HG03108 (cell line): ENCODE measurements around the gene DIP2C.
"Not testable (repeated sequence)": the region's sequence is repeated elsewhere in the genome, so short reads cannot be mapped to it uniquely, and the experiment has no call there.

Experiments
- ATAC-seq: cut with Tn5 transposase; IDR thresholded peaks from one replicate; pipeline ENCODE4 v1.9.1; 2021; ENCODE audit warnings: moderate library complexity; ENCODE audit not compliant: unreplicated experiment

The DIP2C gene

GRCh38 chr10:323651-324293 lies 365.7 kb downstream of the DIP2C start:
- ATAC-seq: peak; percentile 95

- ATAC-seq: not testable (repeated sequence)
These were observed 366.4 kb downstream of the DIP2C start for GRCh38 chr10:323046-323445.

GRCh38 chr10:320771-321170 lies 368.7 kb downstream of the DIP2C start:
- no peak for ATAC-seq

- ATAC-seq: no peak
These were observed 371.5 kb downstream of the DIP2C start for GRCh38 chr10:317926-318325.

GRCh38 chr10:317271-317769 lies 372.1 kb downstream of the DIP2C start:
- peak; percentile 99 for ATAC-seq

- ATAC-seq: no peak
These were observed 373.1 kb downstream of the DIP2C start for GRCh38 chr10:316390-316789.

- no peak for ATAC-seq
These were observed 374.6 kb downstream of the DIP2C start for GRCh38 chr10:314871-315270.

GRCh38 chr10:314381-314780 lies 375.1 kb downstream of the DIP2C start:
- no peak for ATAC-seq

GRCh38 chr10:311901-312665 lies 377.4 kb downstream of the DIP2C start:
- ATAC-seq: no peak

GRCh38 chr10:310976-311639 lies 378.4 kb downstream of the DIP2C start:
- ATAC-seq: no peak

- ATAC-seq: no peak
These were observed 379.1 kb downstream of the DIP2C start for GRCh38 chr10:310371-310770.

GRCh38 chr10:308572-309085 lies 380.8 kb downstream of the DIP2C start:
- no peak for ATAC-seq

- ATAC-seq: no peak
These were observed 381.4 kb downstream of the DIP2C start for GRCh38 chr10:308101-308500.

- no peak for ATAC-seq
These were observed 381.8 kb downstream of the DIP2C start for GRCh38 chr10:307659-308058.

- peak; percentile 74 for ATAC-seq
These were observed 382.7 kb downstream of the DIP2C start for GRCh38 chr10:306675-307185.

GRCh38 chr10:306007-306674 lies 383.3 kb downstream of the DIP2C start:
- ATAC-seq: no peak

GRCh38 chr10:305034-305433 lies 384.4 kb downstream of the DIP2C start:
- ATAC-seq: no peak

- no peak for ATAC-seq
These were observed 387.9 kb downstream of the DIP2C start for GRCh38 chr10:301536-301935.

GRCh38 chr10:300580-300979 lies 388.9 kb downstream of the DIP2C start:
- not testable (repeated sequence) for ATAC-seq

- no peak for ATAC-seq
These were observed 389.5 kb downstream of the DIP2C start for GRCh38 chr10:299969-300368.

GRCh38 chr10:299512-299911 lies 390.0 kb downstream of the DIP2C start:
- ATAC-seq: no peak
